Subcutaneous abdominal adipose tissue (tissue), 5 donors: ENCODE measurements around the gene MACROD2.
"Not testable (repeated sequence)": the region's sequence is repeated elsewhere in the genome, so short reads cannot be mapped to it uniquely, and the experiment has no call there.

Experiments
- H3K27ac ChIP-seq: one replicate; pipeline ENCODE4 v1.7.0; 2013; ENCODE audit warnings: low read depth, mild to moderate bottlenecking, inconsistent platforms, low read length, moderate library complexity
- H3K27me3 ChIP-seq, 5 donors: one replicate each; pipeline ENCODE4 v1.7.0; 2013; ENCODE audit warnings: low read length in 5 of 5, inconsistent platforms in 1 of 5; ENCODE audit not compliant: control insufficient read depth in 5 of 5, insufficient read depth in 4 of 5
- H3K36me3 ChIP-seq, 5 donors: one replicate each; pipeline ENCODE4 v1.7.0; 2013; ENCODE audit warnings: low read length in 5 of 5; ENCODE audit not compliant: control insufficient read depth in 5 of 5, insufficient read depth in 5 of 5
- H3K4me1 ChIP-seq, 5 donors: one replicate each; pipeline ENCODE4 v1.7.0; 2013; ENCODE audit warnings: low read length in 5 of 5, mild to moderate bottlenecking in 3 of 5, moderate library complexity in 1 of 5; ENCODE audit not compliant: control insufficient read depth in 5 of 5, insufficient read depth in 5 of 5
- H3K4me3 ChIP-seq, 5 donors: one replicate each; pipeline ENCODE4 v1.7.0; 2013; ENCODE audit warnings: low read length in 5 of 5, low read depth in 1 of 5
- H3K9ac ChIP-seq, 5 donors: one replicate each; pipeline ENCODE4 v1.7.0; 2013; ENCODE audit warnings: low read length in 5 of 5, mild to moderate bottlenecking in 4 of 5, moderate library complexity in 3 of 5
- H3K9me3 ChIP-seq, 5 donors: one replicate each; pipeline ENCODE4 v1.7.0; 2013; ENCODE audit warnings: low read length in 5 of 5; ENCODE audit not compliant: control insufficient read depth in 5 of 5
- donor health status: healthy.
- donor health status: healthy.
- donor health status: healthy.
- donor health status: healthy.
- donor health status: healthy.

MACROD2 gene

DNA sequence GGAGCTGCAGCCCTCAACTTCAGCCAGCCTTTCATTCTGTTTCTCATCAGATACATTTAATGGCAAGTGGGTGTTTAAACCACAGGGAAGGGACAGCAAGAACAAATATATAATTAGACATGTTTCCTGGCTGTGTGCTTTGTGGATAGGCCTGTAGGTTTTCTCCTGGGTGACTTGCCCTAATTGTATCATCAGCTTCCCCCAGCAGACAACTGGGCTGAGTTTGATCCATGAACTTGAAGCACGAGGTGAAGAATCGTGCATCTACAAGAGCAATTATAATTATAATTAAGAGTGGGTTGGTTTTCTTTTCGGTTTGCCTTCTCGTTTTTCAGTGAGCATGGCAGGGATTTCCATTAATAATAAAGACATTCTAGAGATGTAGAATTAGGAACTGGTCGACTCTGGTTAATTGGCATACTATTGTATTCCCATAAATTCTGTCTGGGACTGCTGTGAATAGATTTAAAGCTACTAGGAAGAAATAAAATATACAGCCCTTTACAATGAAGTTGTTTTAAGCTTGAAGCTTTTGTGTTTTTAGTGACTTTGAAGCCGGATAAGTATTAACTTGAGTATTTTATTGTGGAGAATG lies 1525.7 kb downstream of the MACROD2 start:
- H3K9ac ChIP-seq: no peak overlapping the region
- H3K27ac ChIP-seq: no peak overlapping the region
- H3K36me3 ChIP-seq: no peaks in the 10 kb centered on the region
- no peaks in the 10 kb centered on the region for H3K9me3 ChIP-seq
- peaks cover 0 to 3% (median 0%) of the 10 kb centered on the region in 5 donors for H3K4me1 ChIP-seq
- H3K27me3 ChIP-seq: no peaks in the 10 kb centered on the region
- H3K4me3 ChIP-seq: no peak overlapping the region

DNA sequence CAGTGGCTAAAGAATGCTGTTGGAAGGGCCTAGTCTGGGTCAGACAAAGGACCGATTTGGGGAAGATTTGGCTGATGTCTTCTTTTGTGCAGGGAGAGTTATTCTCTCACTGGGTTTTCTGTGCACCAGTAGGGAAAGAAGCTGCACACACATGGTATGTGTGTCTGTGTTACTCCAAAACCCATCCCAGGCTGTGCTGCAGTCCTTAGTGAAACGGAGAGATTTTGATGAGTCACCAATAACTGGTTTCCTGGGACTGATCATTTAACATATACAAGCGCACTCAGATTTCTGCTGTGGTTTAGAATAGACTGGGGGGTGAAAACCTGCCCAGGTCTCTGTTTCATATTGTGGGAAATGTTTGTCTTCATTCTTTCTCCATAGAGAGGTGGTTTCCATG lies 1528.1 kb downstream of the MACROD2 start:
- H3K4me1 ChIP-seq: no peaks in the 10 kb centered on the region
- H3K4me3 ChIP-seq: no peak overlapping the region
- no peaks in the 10 kb centered on the region for H3K9me3 ChIP-seq
- no peak overlapping the region for H3K27ac ChIP-seq
- H3K9ac ChIP-seq: no peak overlapping the region
- H3K36me3 ChIP-seq: no peaks in the 10 kb centered on the region
- no peaks in the 10 kb centered on the region for H3K27me3 ChIP-seq

DNA sequence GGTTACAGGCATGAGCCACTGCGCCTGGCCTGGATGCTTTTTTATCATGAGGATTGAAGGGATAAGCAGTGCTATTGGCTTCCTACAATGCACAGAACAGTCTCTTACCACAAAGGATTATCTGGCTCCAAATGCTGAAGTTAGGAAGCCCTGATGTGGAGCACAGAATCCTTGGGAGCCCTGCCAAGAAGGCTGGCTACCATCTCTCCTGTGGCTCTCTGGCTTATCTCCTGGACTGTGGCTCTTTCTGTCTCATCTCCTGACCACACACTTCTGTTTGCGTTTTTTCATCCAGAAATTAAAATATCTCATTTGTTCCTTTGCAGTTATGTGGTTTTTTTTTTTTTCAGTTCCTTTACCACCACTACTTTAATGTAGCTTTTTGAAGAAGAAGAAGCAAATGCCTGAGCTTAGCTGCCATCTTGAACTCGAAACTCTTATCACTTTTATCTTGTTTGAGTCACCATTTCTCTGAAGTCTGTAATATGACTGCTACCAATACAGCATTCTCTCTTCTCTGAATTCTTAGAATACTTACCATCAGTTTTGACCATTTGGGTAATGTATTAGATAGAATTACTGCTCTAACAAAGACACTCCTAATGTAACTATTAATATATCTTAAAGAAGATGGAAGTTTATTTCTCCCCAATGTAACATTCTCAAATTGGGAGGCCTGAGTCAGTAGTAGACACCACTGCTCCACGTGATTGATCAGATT lies 1533.2 kb downstream of the MACROD2 start:
- no peak overlapping the region for H3K4me3 ChIP-seq
- H3K36me3 ChIP-seq: no peaks in the 10 kb centered on the region
- H3K27ac ChIP-seq: no peak overlapping the region
- H3K9me3 ChIP-seq: no peaks in the 10 kb centered on the region
- H3K9ac ChIP-seq: no peak overlapping the region
- no peaks in the 10 kb centered on the region for H3K4me1 ChIP-seq
- no peaks in the 10 kb centered on the region for H3K27me3 ChIP-seq

DNA sequence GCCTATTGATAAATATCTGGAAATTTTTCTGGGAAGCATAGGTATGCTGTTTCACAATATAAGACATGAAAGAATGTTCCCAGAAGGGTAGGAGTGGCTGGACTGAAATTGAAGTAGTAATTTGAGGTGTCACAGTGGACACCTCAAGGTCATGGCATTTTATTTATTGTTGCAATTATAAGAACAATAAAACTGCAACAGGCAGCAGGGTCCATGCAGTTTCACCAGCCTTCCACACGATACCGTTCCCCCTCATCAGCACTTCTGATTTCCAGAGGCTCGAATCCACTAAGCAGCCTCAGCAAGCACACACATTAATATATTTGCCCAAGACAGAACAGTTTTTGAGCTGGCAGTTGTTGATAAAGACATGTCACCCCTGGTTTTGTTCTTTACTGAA lies 1540.5 kb downstream of the MACROD2 start:
- H3K27ac ChIP-seq: no peak overlapping the region
- no peaks in the 10 kb centered on the region for H3K4me1 ChIP-seq
- no peaks in the 10 kb centered on the region for H3K27me3 ChIP-seq
- no peak overlapping the region for H3K9ac ChIP-seq
- peaks cover 0 to 2% (median 0%) of the 10 kb centered on the region in 5 donors for H3K9me3 ChIP-seq
- H3K4me3 ChIP-seq: no peak overlapping the region
- no peaks in the 10 kb centered on the region for H3K36me3 ChIP-seq

DNA sequence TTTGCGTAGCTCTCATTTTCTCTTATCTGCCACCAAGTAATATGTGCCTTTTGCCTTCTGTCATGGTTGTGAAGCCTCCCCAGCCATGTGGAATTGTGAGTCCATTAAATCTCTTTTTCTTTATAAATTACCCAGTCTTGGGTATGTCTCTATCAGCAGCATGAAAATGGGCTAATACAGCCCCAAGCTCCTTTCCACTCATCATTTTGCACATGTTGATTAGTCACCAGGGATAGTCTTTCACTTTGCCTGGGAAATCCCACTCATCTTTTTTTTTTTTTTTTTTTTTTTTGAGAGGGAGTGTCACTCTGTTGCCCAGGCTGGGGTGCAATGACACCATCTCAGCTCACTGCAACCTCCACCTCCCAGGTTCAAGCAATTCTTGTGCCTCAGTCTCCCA lies 1541.9 kb downstream of the MACROD2 start:
- not testable (repeated sequence) for H3K27me3 ChIP-seq

DNA sequence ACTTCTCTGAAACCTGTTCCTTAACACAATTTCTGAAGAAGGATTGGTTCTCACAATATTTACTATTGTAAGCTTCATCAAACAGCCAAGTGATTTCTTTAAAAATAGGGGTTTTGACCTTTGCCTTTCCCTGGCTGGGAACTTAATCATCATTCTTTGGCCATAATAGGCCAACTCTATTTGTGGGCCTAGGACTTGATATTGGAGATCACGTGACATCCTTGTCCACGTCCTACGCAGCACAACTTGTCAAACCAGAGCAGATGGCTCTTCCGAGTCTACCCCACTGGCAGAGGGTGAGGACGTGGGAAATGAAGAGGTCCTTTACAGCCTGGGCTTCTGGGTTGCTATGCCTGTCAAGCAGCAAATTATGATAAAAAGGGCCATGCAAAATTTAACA lies 1547.3 kb downstream of the MACROD2 start:
- Histone ChIP-seq H3K27me3 (no peaks in the 10 kb centered on the region), H3K27ac (no peak overlapping the region), H3K9ac (no peak overlapping the region), H3K4me1 (peaks cover 0 to 5% (median 0%) of the 10 kb centered on the region in 5 donors), H3K36me3 (no peaks in the 10 kb centered on the region), H3K9me3 (peaks cover 0 to 6% (median 4%) of the 10 kb centered on the region in 5 donors), H3K4me3 (no peak overlapping the region)

More for the DNA sequence above, 1541.9 kb downstream of the MACROD2 start:
- not testable (repeated sequence) for H3K36me3 ChIP-seq, H3K27ac ChIP-seq, H3K9me3 ChIP-seq, H3K9ac ChIP-seq, H3K4me1 ChIP-seq, H3K4me3 ChIP-seq

DNA sequence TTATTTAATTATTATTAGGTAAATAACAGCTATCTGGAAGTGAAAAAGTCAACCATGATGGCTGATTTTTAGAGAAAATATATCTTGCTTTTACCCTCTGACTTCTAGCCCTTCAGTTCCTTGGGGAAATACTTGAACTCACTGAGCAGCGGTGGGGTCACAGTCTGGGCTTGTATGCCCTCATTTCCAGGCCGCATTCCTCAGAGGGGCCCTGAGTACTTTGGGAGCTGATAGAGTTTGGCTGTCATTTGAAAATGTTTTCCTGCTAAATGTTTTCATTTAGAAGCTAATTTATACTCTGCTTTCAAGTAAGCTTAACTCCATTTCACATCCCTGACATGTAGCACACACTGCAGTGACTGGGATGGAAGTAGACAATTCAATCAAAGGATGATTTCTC lies 1549.4 kb downstream of the MACROD2 start:
- H3K4me1 ChIP-seq: peaks cover 0 to 5% (median 0%) of the 10 kb centered on the region in 5 donors

DNA sequence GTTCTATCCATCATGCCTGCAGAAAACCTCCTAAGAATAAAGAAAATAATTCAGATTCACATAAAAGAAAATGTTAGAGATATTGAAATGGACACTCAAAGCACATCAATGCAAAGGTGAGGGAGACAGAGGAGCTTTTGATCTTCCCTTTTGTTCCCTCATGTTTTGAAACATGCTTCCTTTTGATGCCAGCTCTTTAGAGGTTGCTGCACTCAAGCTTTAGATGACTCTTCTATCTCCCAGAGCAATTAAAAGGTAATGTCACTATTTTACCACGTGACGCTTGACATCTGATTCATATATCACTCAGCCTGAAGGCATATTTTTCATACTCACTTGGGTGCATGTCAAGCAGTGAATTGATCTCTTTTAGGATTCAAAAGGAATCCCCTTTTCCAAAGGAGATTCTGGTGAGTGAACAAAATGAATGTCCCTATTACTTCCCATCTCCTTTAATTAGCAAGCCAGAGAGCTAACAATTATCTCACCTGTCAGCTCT lies 1551.3 kb downstream of the MACROD2 start:
- no peaks in the 10 kb centered on the region for H3K36me3 ChIP-seq
- peaks cover 0 to 8% (median 7%) of the 10 kb centered on the region in 5 donors for H3K9me3 ChIP-seq
- no peak overlapping the region for H3K27ac ChIP-seq
- H3K27me3 ChIP-seq: no peaks in the 10 kb centered on the region
- no peak overlapping the region for H3K4me3 ChIP-seq
- no peak overlapping the region for H3K9ac ChIP-seq
- H3K4me1 ChIP-seq: peaks cover 0 to 5% (median 0%) of the 10 kb centered on the region in 5 donors

More for the DNA sequence above, 1549.4 kb downstream of the MACROD2 start:
- Histone ChIP-seq H3K36me3 (no peaks in the 10 kb centered on the region), H3K9ac (no peak overlapping the region), H3K9me3 (peaks cover 0 to 7% (median 4%) of the 10 kb centered on the region in 5 donors), H3K27ac (no peak overlapping the region), H3K4me3 (no peak overlapping the region), H3K27me3 (no peaks in the 10 kb centered on the region)

DNA sequence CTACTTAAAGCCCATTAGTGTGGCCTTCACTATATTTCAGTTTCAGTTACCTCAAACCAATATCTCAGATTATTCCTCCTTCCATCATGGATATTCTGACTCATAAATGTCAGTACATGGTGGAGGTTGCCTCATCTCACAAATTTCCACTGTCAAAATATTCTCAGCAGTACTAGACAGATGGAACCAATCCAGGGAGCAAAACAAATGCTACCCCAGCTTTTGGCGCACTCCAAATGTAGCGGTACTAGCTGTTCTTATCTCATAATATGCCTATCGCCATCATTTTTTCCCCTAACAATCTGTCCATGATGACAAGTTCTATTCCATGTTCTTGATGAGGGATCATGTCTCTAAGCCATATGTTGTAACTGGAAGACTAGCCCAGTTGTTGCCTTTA lies 1551.8 kb downstream of the MACROD2 start:
- H3K36me3 ChIP-seq: no peaks in the 10 kb centered on the region
- H3K9me3 ChIP-seq: peaks cover 0 to 12% (median 7%) of the 10 kb centered on the region in 5 donors
- H3K4me3 ChIP-seq: no peak overlapping the region
- peaks cover 0 to 5% (median 0%) of the 10 kb centered on the region in 5 donors for H3K4me1 ChIP-seq
- H3K27ac ChIP-seq: no peak overlapping the region
- H3K9ac ChIP-seq: no peak overlapping the region
- no peaks in the 10 kb centered on the region for H3K27me3 ChIP-seq

DNA sequence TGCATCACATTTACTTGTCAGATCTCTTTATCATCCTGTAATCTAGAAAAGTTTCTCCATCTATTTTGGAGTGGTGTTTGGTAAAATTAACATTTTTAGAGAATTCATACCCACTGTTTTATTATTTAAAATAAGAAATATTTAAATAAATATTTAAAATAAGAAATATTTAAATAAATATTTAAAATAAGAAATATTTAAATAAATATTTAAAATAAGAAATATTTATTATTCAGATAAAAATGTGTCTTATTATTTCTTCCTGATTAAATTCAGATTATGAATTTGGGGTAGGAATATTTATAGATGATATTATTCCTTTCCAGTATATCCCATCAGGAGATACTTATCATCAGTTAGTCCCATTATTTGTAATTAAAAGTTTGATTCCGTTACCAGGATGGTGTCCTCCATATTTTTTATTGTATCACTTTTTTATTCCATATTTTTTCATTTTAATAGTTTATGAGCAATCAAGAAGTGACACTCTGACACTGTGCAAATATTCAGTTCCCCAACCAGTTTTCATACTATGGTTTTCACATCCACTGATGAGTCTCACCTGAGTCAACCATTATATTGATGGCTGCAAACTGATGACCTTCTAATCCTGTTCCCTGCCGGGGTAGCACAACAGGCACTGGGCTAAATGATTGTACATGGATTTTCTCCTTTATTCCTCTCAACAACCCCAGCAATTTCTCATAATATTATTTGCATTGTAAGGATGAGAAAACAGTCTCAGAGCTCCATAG lies 1555.0 kb downstream of the MACROD2 start:
- H3K4me3 ChIP-seq: no peak overlapping the region
- H3K27me3 ChIP-seq: no peaks in the 10 kb centered on the region
- no peaks in the 10 kb centered on the region for H3K36me3 ChIP-seq
- no peak overlapping the region for H3K27ac ChIP-seq
- no peak overlapping the region for H3K9ac ChIP-seq
- peaks cover 4 to 19% (median 14%) of the 10 kb centered on the region in 5 donors for H3K9me3 ChIP-seq
- H3K4me1 ChIP-seq: no peaks in the 10 kb centered on the region
